RWPE1 (cell line): ENCODE data around the gene EXT2.

ENCODE experiments used
- CTCF ChIA-PET: fragments of 350-600 bp; sonication (Branson Sonifier 250); formaldehyde crosslinking; extraction: SDS; loops from one replicate; lab custom pipeline; 2021; lab: Yijun Ruan, JAX
- POLR2A ChIA-PET: fragments of 400-600 bp; formaldehyde crosslinking; extraction: SDS; loops from one replicate; lab custom pipeline; 2020; ENCODE audit warnings: antibody characterized with exemption; ENCODE audit not compliant: low non-redundant PET; lab: Yijun Ruan, JAX
- DNase-seq: peaks from one replicate; pipeline ENCODE4 v3.0.0; 2012; ENCODE audit warnings: low spot score
- H3K27ac ChIP-seq: fragments of 450-650 bp; 2 replicates; pipeline ENCODE4 v1.5.1; 2017
- CTCF ChIP-seq: fragments of 450-650 bp; conservative IDR thresholded peaks from 2 replicates; pipeline ENCODE4 v1.5.1; 2017; ENCODE audit warnings: low read depth, mild to moderate bottlenecking

The EXT2 gene

GRCh38 chr11:44090539-44090938 lies 4.9 kb upstream of the EXT2 start:
- no peak for DNase-seq
- H3K27ac ChIP-seq, result no peak overlapping the region
- ChIA-PET CTCF (no interaction called here), POLR2A (no interaction called here)
- TF ChIP-seq CTCF, result no peak

- H3K27ac ChIP-seq, result no peak overlapping the region
Observed at GRCh38 chr11:44094260-44094868, 1.1 kb upstream of the EXT2 start.

GRCh38 chr11:44096360-44097185 lies 1.1 kb downstream of the EXT2 start:
- peak; percentile 84 for DNase-seq
- ChIA-PET CTCF (no interaction called here), POLR2A (no interaction called here)
- peak overlapping the region; percentile 79 for H3K27ac ChIP-seq
- TF ChIP-seq CTCF, result no peak

More at GRCh38 chr11:44094260-44094868, 1.1 kb upstream of the EXT2 start:
- CTCF ChIA-PET, result interaction anchor here (0.6 to 2.4 kb wide), 10 partner anchors 9 to 708 kb away, joined by 3 to 14 read pairs (median 4); partner anchors contain the start of gene ACCS
- DNase-seq, result peak; percentile 81
- POLR2A ChIA-PET, result interaction anchor here (0.6 kb wide), 1 partner anchor 1863 kb away, joined by 4 read pairs; no protein-coding TSS in a partner anchor
- peak; percentile 82 for TF ChIP-seq CTCF

- CTCF ChIA-PET, result no interaction called here
- TF ChIP-seq CTCF, result no peak
- H3K27ac ChIP-seq, result peak overlapping the region; percentile 67
- POLR2A ChIA-PET, result no interaction called here
- DNase-seq, result peak; percentile 75
Observed at GRCh38 chr11:44097821-44098220, 2.3 kb downstream of the EXT2 start.

GRCh38 chr11:44101098-44101497 lies 5.6 kb downstream of the EXT2 start:
- no peak for DNase-seq
- ChIA-PET POLR2A (no interaction called here), CTCF (interaction anchor here (2.4 kb wide), 1 partner anchor 9 kb away, joined by 8 read pairs; no protein-coding TSS in a partner anchor)
- no peak overlapping the region for H3K27ac ChIP-seq
- TF ChIP-seq CTCF, result no peak

GRCh38 chr11:44104481-44105294 lies 9.2 kb downstream of the EXT2 start:
- TF ChIP-seq CTCF, result no peak
- CTCF ChIA-PET, result interaction anchor here (0.5 to 3.2 kb wide), 4 partner anchors 10 to 320 kb away, joined by 3 to 14 read pairs (median 4); partner anchors contain the start of gene EXT2
- no peak overlapping the region for H3K27ac ChIP-seq
- POLR2A ChIA-PET, result no interaction called here
- DNase-seq, result no peak
